Measurements from ENCODE around the gene ZNF789.
"Not testable (repeated sequence)": the region's sequence is repeated elsewhere in the genome, so short reads cannot be mapped to it uniquely, and the experiment has no call there.

Gene ZNF789

GRCh38 chr7:99499721-99500636 lies 27.3 kb downstream of the ZNF789 start, which contains the start of gene ZNF394:
TSS of gene ZNF394 (minus strand) at chr7:99500281. CDS start at chr7:99500093, 188 bp downstream.
- peak; percentile 53 for DNase-seq (ENCODE audit: low read depth, low spot score)
- peak within 1 kb of the TSS; percentile 91 for H3K27ac ChIP-seq

GRCh38 chr7:99500637-99501009 lies 27.9 kb downstream of the ZNF789 start:
- H3K27ac ChIP-seq, result peak overlapping the region; percentile 91
- no peak for DNase-seq (ENCODE audit: low read depth, low spot score)

- DNase-seq (ENCODE audit: low read depth, low spot score); H3K27ac ChIP-seq: not testable (repeated sequence)
Observed at GRCh38 chr7:99501236-99501635, 28.5 kb downstream of the ZNF789 start.

- no peak for DNase-seq (ENCODE audit: low read depth, low spot score)
- H3K27ac ChIP-seq, result peak overlapping the region; percentile 86
Observed at GRCh38 chr7:99504281-99504602, 31.6 kb downstream of the ZNF789 start.

GRCh38 chr7:99504603-99505323 lies 32.1 kb downstream of the ZNF789 start, which contains the start of gene ZKSCAN5:
TSS of gene ZKSCAN5 (plus strand) at chr7:99504662. CDS start at chr7:99506045, 1,383 bp downstream.
- DNase-seq (ENCODE audit: low read depth, low spot score), result peak; percentile 76
- peak within 1 kb of the TSS; percentile 86 for H3K27ac ChIP-seq

- peak overlapping the region; percentile 86 for H3K27ac ChIP-seq
- no peak for DNase-seq (ENCODE audit: low read depth, low spot score)
Observed at GRCh38 chr7:99505324-99505662, 32.6 kb downstream of the ZNF789 start.

- DNase-seq (ENCODE audit: low read depth, low spot score), result no peak
- no peak overlapping the region for H3K27ac ChIP-seq
Observed at GRCh38 chr7:99514050-99514449, 41.4 kb downstream of the ZNF789 start.

- no peak overlapping the region for H3K27ac ChIP-seq
- no peak for DNase-seq (ENCODE audit: low read depth, low spot score)
Observed at GRCh38 chr7:99521399-99521798, 48.7 kb downstream of the ZNF789 start.

- no peak for DNase-seq (ENCODE audit: low read depth, low spot score)
- H3K27ac ChIP-seq, result no peak overlapping the region
Observed at GRCh38 chr7:99525713-99526440, 53.2 kb downstream of the ZNF789 start.

- no peak for DNase-seq (ENCODE audit: low read depth, low spot score)
Observed at GRCh38 chr7:99531354-99531765, 58.7 kb downstream of the ZNF789 start.

GRCh38 chr7:99535667-99536066 lies 63.0 kb downstream of the ZNF789 start:
- no peak overlapping the region for H3K27ac ChIP-seq
- DNase-seq (ENCODE audit: low read depth, low spot score), result no peak

More at GRCh38 chr7:99531354-99531765, 58.7 kb downstream of the ZNF789 start:
- no peak overlapping the region for H3K27ac ChIP-seq

Data from epithelial cell of prostate (primary cell).